ENCODE results near the gene FRMD4B. TPM values are rescaled to one million over a fixed set of nuclear protein-coding genes. Genes with fewer than 3 reads are reported as not detected.
A peak's percentile ranks its signal among the peaks of the same experiment; 100 is the strongest.

Gene FRMD4B
- total RNA-seq, 1 donor from 2014 or later, result 17.3 TPM

- Histone ChIP-seq H2AFZ (replicated peaks) (no peak overlapping the region), H3K4me3 (no peak overlapping the region), H3F3A (ENCODE audit: low read depth) (no peaks in the 10 kb centered on the region), H3K27ac (no peak overlapping the region), H3K36me3 (no peaks in the 10 kb centered on the region), H3K4me2 (no peak overlapping the region), H3K27me3 (no peaks in the 10 kb centered on the region), H3K79me2 (ENCODE audit: low read depth) (no peaks in the 10 kb centered on the region), H3K4me1 (no peaks in the 10 kb centered on the region), H4K20me1 (ENCODE audit: low read depth) (no peaks in the 10 kb centered on the region), H3K9me3 (ENCODE audit: low read depth) (no peaks in the 10 kb centered on the region), H3K9ac (no peak overlapping the region)
- Mint-ChIP-seq H3K27ac (no peak overlapping the region), H3K9me3 (no peaks in the 10 kb centered on the region), H3K27me3 (ENCODE audit: insufficient read depth, low read depth) (no peaks in the 10 kb centered on the region), H3K4me3 (no peak overlapping the region), H3K4me1 (peaks cover 7% of the 10 kb centered on the region), H3K36me3 (no peaks in the 10 kb centered on the region)
- DNase-seq (ENCODE audit: low spot score), result no peak
- TF ChIP-seq EZH2 (IDR thresholded peaks at IDR 0.05) (no peak), CTCF (IDR thresholded peaks at IDR 0.05) (no peak), EZH2phosphoT487 (IDR thresholded peaks at IDR 0.05) (no peak)
Measured at GRCh38 chr3:69126216-69126615, 259.7 kb downstream of the FRMD4B start.

- no peaks in the 10 kb centered on the region for H3K9me3 Mint-ChIP-seq
Measured at GRCh38 chr3:69122403-69122802, 263.5 kb downstream of the FRMD4B start, which contains the start of gene LMOD3. Gene LMOD3, minus strand, starts transcription at chr3:69122595. Its CDS starts 209 bp downstream, at chr3:69122386.

DNA sequence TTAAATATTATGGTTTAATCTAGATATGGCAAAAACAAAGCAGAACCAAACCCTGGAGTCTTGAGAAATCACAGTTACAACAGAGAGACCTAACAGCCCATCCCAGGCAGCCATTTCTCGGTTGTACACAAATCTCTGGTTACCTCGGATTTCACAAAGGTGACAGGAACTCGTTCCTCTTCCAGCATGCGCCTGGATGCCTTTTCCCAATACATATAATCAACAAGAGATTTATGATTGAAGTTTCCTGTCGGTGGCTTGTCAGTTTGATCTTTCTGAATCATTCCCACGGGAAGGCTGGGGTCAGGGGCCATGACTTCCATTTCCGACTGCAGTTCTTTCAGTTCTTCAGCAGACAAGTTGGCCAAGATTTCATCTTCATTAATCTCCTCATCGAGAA is 263.9 kb downstream of the FRMD4B start:
- Histone ChIP-seq H3K4me2 (no peak overlapping the region), H2AFZ (replicated peaks) (peak overlapping the region; percentile 11), H3K4me3 (no peak overlapping the region), H3K4me1 (no peaks in the 10 kb centered on the region), H4K20me1 (ENCODE audit: low read depth) (no peaks in the 10 kb centered on the region), H3K36me3 (no peaks in the 10 kb centered on the region), H3K27me3 (no peaks in the 10 kb centered on the region), H3K27ac (no peak overlapping the region), H3K9ac (no peak overlapping the region), H3F3A (ENCODE audit: low read depth) (no peaks in the 10 kb centered on the region), H3K79me2 (ENCODE audit: low read depth) (no peaks in the 10 kb centered on the region), H3K9me3 (ENCODE audit: low read depth) (no peaks in the 10 kb centered on the region)
- no peaks in the 10 kb centered on the region for H3K36me3 Mint-ChIP-seq
- no peak for DNase-seq (ENCODE audit: low spot score)
- H3K27ac Mint-ChIP-seq, result no peak overlapping the region
- H3K4me3 Mint-ChIP-seq, result no peak overlapping the region
- H3K27me3 Mint-ChIP-seq (ENCODE audit: insufficient read depth, low read depth), result no peaks in the 10 kb centered on the region
- H3K4me1 Mint-ChIP-seq, result peaks cover 7% of the 10 kb centered on the region
- TF ChIP-seq CTCF (IDR thresholded peaks at IDR 0.05) (no peak), EZH2phosphoT487 (IDR thresholded peaks at IDR 0.05) (no peak), EZH2 (IDR thresholded peaks at IDR 0.05) (no peak)
- H3K9me3 Mint-ChIP-seq, result no peaks in the 10 kb centered on the region

More at GRCh38 chr3:69122403-69122802, 263.5 kb downstream of the FRMD4B start, which contains the start of gene LMOD3:
- H3K9me3 ChIP-seq (ENCODE audit: low read depth), result no peaks in the 10 kb centered on the region
- no peaks in the 10 kb centered on the region for H3K4me1 ChIP-seq
- no peak within 1 kb of the TSS for H3K27ac ChIP-seq
- Mint-ChIP-seq H3K4me3 (no peak within 1 kb of the TSS), H3K4me1 (peaks cover 7% of the 10 kb centered on the region), H3K27me3 (ENCODE audit: insufficient read depth, low read depth) (no peaks in the 10 kb centered on the region), H3K27ac (no peak within 1 kb of the TSS), H3K36me3 (no peaks in the 10 kb centered on the region)
- no peaks in the 10 kb centered on the region for H3K79me2 ChIP-seq (ENCODE audit: low read depth)
- H2AFZ ChIP-seq (replicated peaks), result peak within 1 kb of the TSS; percentile 11
- H3F3A ChIP-seq (ENCODE audit: low read depth), result no peaks in the 10 kb centered on the region
- H3K36me3 ChIP-seq, result no peaks in the 10 kb centered on the region
- no peaks in the 10 kb centered on the region for H3K27me3 ChIP-seq
- no peaks in the 10 kb centered on the region for H4K20me1 ChIP-seq (ENCODE audit: low read depth)
- DNase-seq (ENCODE audit: low spot score), result no peak
- no peak within 1 kb of the TSS for H3K9ac ChIP-seq
- TF ChIP-seq EZH2 (IDR thresholded peaks at IDR 0.05) (no peak), EZH2phosphoT487 (IDR thresholded peaks at IDR 0.05) (no peak), CTCF (IDR thresholded peaks at IDR 0.05) (no peak)
- no peak within 1 kb of the TSS for H3K4me3 ChIP-seq
- H3K4me2 ChIP-seq, result no peak within 1 kb of the TSS

All from neural progenitor cell (in vitro differentiated cells).